Gastroesophageal sphincter (tissue), 3 donors: ENCODE measurements around the gene PIP5K1B.

ENCODE experiments used
- CTCF ChIP-seq, 4 experiments: fragments of 200-600 bp in 2 of 4; fragments of 450-650 bp in 2 of 4; sonication (generic) in 1 of 4; IDR thresholded peaks; one replicate each; pipeline ENCODE4 v1.5.1; 2017 to 2019; ENCODE audit warnings: antibody characterized with exemption in 4 of 4, mild to moderate bottlenecking in 2 of 4, moderate library complexity in 2 of 4
- POLR2A ChIP-seq, 2 donors: fragments of 450-650 bp; IDR thresholded peaks; one replicate each; pipeline ENCODE4 v1.6.1; 2017; ENCODE audit warnings: antibody characterized with exemption in 2 of 2, mild to moderate bottlenecking in 2 of 2, moderate library complexity in 1 of 2
- POLR2AphosphoS5 ChIP-seq: sonication (generic); formaldehyde crosslinking; IDR thresholded peaks from one replicate; pipeline ENCODE4 v1.6.1; 2017; ENCODE audit warnings: antibody characterized with exemption

- TF ChIP-seq POLR2A (IDR thresholded peaks at IDR 0.05), result peak in 1 of 2 donors; percentile 83
- TF ChIP-seq POLR2AphosphoS5, result peak; percentile 88
- peak in 1 of 4 experiments; percentile 65 for TF ChIP-seq CTCF (IDR thresholded peaks at IDR 0.05)
Measured at GRCh38 chr9:68779558-68780379, 74.7 kb downstream of the PIP5K1B start.
